GM18511 (cell line): ENCODE results near the gene MOB2.

Source experiments
- ATAC-seq: cut with Tn5 transposase; IDR thresholded peaks from one replicate; pipeline ENCODE4 v1.9.1; 2021; ENCODE audit warnings: mild to moderate bottlenecking, moderate library complexity; ENCODE audit not compliant: unreplicated experiment

The MOB2 gene

DNA sequence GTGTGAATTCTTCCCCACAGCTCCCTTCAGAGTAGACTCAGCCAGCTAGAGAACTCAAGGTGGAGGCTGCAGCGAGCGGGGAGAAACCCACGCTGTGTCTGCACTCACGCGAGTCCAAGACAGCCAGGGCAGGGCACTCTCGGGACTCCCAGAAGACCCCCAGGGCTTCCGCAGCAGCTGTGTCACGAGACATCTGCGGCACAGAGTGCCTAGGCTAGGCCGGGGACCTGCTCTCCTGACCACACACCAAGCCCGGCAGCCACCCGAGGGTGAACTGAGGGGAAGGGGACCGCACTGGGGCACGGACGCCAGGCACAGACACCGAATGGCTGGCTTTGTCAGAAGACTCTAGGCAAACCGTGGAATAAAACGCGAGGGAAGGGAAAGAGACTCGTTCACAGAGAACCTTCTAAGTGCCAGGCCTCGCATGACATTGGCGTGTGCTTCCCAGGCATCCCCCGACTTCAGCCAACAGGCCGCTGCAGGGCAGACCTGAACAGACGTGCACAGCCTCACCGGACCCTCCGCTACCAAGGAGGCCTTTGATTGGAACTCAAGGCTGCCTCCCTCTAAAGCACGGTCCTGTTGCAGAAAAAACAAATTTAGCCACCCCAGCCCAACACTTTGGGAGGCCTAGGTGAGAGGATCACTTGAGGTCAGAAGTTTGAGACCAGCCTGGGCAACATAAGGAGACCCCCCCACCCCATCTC lies 18.2 kb upstream of the MOB2 start:
- no peak for ATAC-seq

GRCh38 chr11:1504138-1504537 lies 17.6 kb upstream of the MOB2 start:
- ATAC-seq: no peak

- ATAC-seq: no peak
Observed at GRCh38 chr11:1503708-1504104, 17.1 kb upstream of the MOB2 start.

GRCh38 chr11:1502954-1503707 lies 16.6 kb upstream of the MOB2 start:
- ATAC-seq: no peak

- no peak for ATAC-seq
Observed at GRCh38 chr11:1502168-1502953, 15.8 kb upstream of the MOB2 start.

DNA sequence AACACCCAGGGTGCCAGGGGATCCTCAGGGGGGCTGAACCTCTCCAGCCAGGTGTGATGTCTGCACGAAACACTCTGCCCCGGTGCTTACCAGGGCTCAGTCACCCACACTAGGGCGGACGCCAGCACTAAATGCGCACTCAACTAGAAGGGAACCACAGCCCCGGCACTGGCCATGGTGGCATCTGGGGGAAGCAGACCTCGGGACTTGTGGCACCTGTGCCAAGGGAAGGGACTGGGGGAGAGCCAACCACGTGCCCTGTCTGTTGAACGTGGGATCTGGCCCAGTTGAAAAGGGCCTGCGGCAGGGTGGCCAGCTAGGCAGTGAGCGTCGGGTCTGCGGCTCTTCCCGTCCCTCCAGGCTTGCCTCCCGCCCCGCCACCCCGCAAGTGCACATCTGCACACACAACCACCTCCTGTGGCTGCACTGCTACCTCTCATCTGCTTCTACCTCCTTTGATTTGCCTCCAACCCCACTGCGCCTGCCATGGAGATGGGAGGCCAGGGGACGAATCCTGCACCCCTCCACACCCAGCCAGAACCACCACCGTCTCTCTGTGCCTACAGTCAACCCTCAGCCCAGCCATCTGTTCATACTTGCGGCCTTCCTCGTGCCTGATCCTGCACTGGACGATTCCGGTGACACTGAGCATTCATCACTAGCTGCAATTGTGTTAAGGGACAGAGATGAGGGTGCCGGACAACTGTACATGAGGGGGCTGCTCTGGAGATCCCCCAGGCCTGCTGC lies 15.0 kb upstream of the MOB2 start:
- no peak for ATAC-seq

GRCh38 chr11:1500466-1501420 lies 14.2 kb upstream of the MOB2 start:
- ATAC-seq: no peak

DNA sequence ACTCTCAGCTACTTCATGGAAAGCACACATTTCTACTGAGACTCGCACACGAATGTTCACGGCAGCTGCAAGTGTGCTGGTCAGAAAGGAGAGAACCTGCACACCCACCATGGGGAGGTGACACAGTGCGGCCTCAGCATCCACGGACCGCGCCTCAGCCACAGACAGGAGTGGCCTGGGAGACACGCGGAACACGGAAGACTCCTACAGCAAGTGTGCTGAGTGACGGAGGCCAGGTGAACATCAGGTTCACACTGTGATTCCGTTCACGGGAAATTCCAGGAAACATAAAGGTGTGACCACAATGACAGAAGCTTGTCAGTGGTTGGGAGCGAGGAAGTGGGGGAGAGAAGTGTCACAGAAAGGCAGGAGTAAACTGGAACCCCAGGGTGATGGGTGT lies 13.3 kb upstream of the MOB2 start:
- no peak for ATAC-seq

DNA sequence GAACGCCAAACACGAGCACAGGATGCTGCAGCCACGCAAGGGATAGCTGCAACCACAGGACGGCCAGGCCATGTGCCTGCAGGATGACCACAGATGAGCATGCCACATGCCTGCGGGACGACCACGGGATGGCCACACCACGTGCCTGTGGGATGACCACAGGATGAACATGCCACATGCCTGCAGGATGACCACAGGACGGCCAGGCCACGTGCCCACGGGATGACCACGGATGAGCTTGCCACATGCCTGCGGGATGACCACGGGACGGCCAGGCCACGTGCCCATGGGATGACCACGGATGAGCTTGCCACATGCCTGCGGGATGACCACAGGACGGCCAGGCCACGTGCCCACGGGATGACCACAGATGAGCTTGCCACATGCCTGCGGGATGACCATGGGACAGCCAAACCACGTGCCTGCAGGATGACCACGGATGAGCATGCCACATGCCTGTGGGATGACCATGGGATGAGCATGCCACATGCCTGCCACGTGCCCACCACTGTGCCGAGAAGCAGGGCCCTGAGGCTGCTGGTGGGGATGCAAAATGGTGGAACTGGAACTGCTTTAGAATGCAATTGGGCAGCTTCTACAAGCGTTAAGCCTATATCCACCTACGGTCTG lies 12.8 kb upstream of the MOB2 start:
- no peak for ATAC-seq

- ATAC-seq: no peak
Observed at GRCh38 chr11:1498262-1498661, 11.7 kb upstream of the MOB2 start.

GRCh38 chr11:1497600-1497999 lies 11.0 kb upstream of the MOB2 start:
- ATAC-seq: no peak

- ATAC-seq: no peak
Observed at GRCh38 chr11:1496761-1497095, 10.1 kb upstream of the MOB2 start.

- no peak for ATAC-seq
Observed at GRCh38 chr11:1496091-1496760, 9.6 kb upstream of the MOB2 start.

- no peak for ATAC-seq
Observed at GRCh38 chr11:1494650-1495049, 8.1 kb upstream of the MOB2 start.

DNA sequence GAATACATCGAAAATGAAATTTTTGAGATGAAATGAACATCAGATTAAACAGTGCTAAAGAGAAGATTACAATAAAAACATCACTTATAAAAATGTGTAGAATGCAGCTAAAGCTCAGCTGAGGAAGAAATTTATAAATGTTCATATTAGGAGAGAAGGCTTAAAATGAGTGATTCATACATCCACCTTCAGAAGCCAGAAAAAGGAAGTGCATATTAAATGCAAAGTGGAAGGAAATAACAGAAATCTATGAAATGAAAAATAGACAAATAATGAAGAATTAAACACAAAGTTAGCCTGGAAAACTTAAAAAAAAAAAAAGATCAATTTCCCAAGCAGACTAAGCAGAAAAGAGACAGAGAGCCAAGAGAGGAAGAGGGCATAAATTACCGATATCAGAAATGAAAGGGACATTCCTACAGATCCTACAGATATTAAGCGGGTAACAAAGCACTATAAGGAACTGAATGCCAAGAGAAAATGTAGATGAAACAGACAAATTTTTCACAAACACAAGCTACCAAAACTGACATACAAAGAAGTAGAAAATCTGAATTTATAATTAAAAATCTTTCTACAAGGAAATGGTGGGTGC lies 7.2 kb upstream of the MOB2 start:
- ATAC-seq: no peak

DNA sequence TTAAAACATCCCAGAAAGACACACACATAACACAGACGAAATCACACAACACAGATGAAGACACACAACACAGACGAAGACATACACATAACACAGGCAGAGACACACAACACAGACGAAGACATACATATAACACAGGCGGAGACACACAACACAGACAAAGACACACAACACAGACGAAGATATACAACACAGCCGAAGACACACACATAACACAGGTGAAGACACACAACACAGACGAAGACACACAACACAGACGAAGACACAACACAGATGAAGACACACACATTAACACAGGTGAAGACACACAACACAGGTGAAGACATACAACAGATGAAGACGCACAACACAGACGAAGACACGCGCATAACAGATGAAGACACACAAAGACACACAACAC lies 4.8 kb upstream of the MOB2 start:
- no peak for ATAC-seq

- ATAC-seq: no peak
Observed at GRCh38 chr11:1490651-1491050, 4.1 kb upstream of the MOB2 start.

GRCh38 chr11:1488575-1489180 lies 2.1 kb upstream of the MOB2 start:
- no peak for ATAC-seq
